GM13977 (cell line): Measurements from ENCODE around the gene CDHR5.

Source experiments
- DNase-seq: peaks from one replicate; pipeline ENCODE4 v3.0.0; 2012; ENCODE audit warnings: low spot score
- CTCF ChIP-seq: IDR thresholded peaks from 2 replicates; pipeline ENCODE4 v1.5.1; 2012; ENCODE audit warnings: mild to moderate bottlenecking, control low read depth; ENCODE audit not compliant: insufficient read depth; ENCODE audit errors: extremely low read depth, missing control alignments
- in situ Hi-C: fragments of 300-500 bp; cut with MboI; formaldehyde crosslinking; loops from one replicate; pipeline ENCODE4 v1.12.0; 2022; ENCODE audit warnings: low sequenced_read_pairs, low pct_unique_long_range_greater_than_20kb, mixed read lengths, inconsistent platforms; ENCODE audit not compliant: unreplicated experiment

Gene CDHR5

GRCh38 chr11:643849-644738 lies 19.3 kb upstream of the CDHR5 start:
- no peak for TF ChIP-seq CTCF
- no peak for DNase-seq
- in situ Hi-C loops, result no loop called here

GRCh38 chr11:643366-643765 lies 18.6 kb upstream of the CDHR5 start:
- TF ChIP-seq CTCF, result no peak
- in situ Hi-C loops, result no loop called here

GRCh38 chr11:641806-642370 lies 17.1 kb upstream of the CDHR5 start:
- no peak for DNase-seq
- in situ Hi-C loops, result no loop called here
- TF ChIP-seq CTCF, result no peak

More at GRCh38 chr11:643366-643765, 18.6 kb upstream of the CDHR5 start:
- no peak for DNase-seq

- no peak for DNase-seq
- in situ Hi-C loops, result no loop called here
- no peak for TF ChIP-seq CTCF
Measured at GRCh38 chr11:640021-640706, 15.4 kb upstream of the CDHR5 start.

GRCh38 chr11:639332-639955 lies 14.7 kb upstream of the CDHR5 start:
- in situ Hi-C loops, result no loop called here
- TF ChIP-seq CTCF, result no peak
- no peak for DNase-seq

- in situ Hi-C loops, result no loop called here
- no peak for TF ChIP-seq CTCF
- DNase-seq, result no peak
Measured at GRCh38 chr11:638631-639331, 14.0 kb upstream of the CDHR5 start.
